Femur (tissue), 1 donor: ENCODE measurements around the gene ECHDC1.
"Not testable (repeated sequence)": the region's sequence is repeated elsewhere in the genome, so short reads cannot be mapped to it uniquely, and the experiment has no call there.

Experiments
- DNase-seq: peaks from one replicate; pipeline ENCODE4 v3.0.0-alpha.2; 2017

ECHDC1 gene

GRCh38 chr6:127342946-127343808 lies at the start of gene ECHDC1:
ECHDC1 (minus strand) TSS chr6:127343609; CDS start chr6:127331028, 12,581 bp downstream.
- peak; percentile 77 for DNase-seq

GRCh38 chr6:127392301-127392700 lies 48.9 kb upstream of the ECHDC1 start:
- no peak for DNase-seq

- DNase-seq, result no peak
Measured at GRCh38 chr6:127391094-127391953, 47.9 kb upstream of the ECHDC1 start.

GRCh38 chr6:127389706-127390105 lies 46.3 kb upstream of the ECHDC1 start:
- no peak for DNase-seq

GRCh38 chr6:127385668-127386430 lies 42.4 kb upstream of the ECHDC1 start:
- DNase-seq, result no peak

- DNase-seq, result not testable (repeated sequence)
Measured at GRCh38 chr6:127384848-127385247, 41.4 kb upstream of the ECHDC1 start.

GRCh38 chr6:127383988-127384387 lies 40.6 kb upstream of the ECHDC1 start:
- DNase-seq, result no peak

- DNase-seq, result no peak
Measured at GRCh38 chr6:127382413-127382812, 39.0 kb upstream of the ECHDC1 start.

- DNase-seq, result no peak
Measured at GRCh38 chr6:127381384-127381783, 38.0 kb upstream of the ECHDC1 start.

GRCh38 chr6:127376685-127377084 lies 33.3 kb upstream of the ECHDC1 start:
- DNase-seq, result no peak

GRCh38 chr6:127367023-127367375 lies 23.6 kb upstream of the ECHDC1 start:
- DNase-seq, result no peak

- no peak for DNase-seq
Measured at GRCh38 chr6:127366282-127367022, 23.0 kb upstream of the ECHDC1 start.

- DNase-seq, result no peak
Measured at GRCh38 chr6:127365874-127366273, 22.5 kb upstream of the ECHDC1 start.

GRCh38 chr6:127352524-127352923 lies 9.1 kb upstream of the ECHDC1 start:
- DNase-seq, result no peak

- DNase-seq, result no peak
Measured at GRCh38 chr6:127349980-127350379, 6.6 kb upstream of the ECHDC1 start.

- DNase-seq, result no peak
Measured at GRCh38 chr6:127348028-127348661, 4.7 kb upstream of the ECHDC1 start.

GRCh38 chr6:127347178-127347577 lies 3.8 kb upstream of the ECHDC1 start:
- no peak for DNase-seq

GRCh38 chr6:127345521-127345920 lies 2.1 kb upstream of the ECHDC1 start:
- no peak for DNase-seq

GRCh38 chr6:127343809-127344659 lies 625 bp upstream of the ECHDC1 start:
- DNase-seq, result peak; percentile 23

GRCh38 chr6:127342296-127342945 lies 988 bp downstream of the ECHDC1 start:
- no peak for DNase-seq
